NCI-H524 treated with DMSO at 0.1 percent for 48 hours (cell line): ENCODE results near the gene CCNC.

ENCODE experiments used
- DNase-seq: peaks from one replicate; lab custom pipeline; 2025; lab: John Stamatoyannopoulos, UW

CCNC gene

DNA sequence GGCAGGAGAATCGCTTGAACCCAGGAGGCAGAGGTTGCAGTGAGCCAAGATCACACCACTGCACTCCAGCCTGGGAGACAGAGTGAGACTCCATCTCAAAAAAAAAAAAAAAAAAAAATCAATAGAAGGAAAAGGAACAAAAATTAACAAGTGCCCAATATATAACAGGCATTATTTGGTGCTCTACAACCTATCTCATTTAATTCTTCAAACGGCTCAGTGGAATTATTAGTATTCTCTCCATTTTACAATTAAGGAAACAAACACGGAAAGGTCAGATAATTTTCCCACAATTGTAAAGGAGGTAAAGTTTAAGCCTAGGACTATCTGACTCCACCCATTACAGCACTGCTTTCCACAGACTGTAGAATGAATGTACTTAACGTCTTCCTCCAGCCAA, 19.8 kb downstream of the CCNC start:
- DNase-seq: no peak

GRCh38 chr6:99547526-99547925, 20.9 kb downstream of the CCNC start:
- no peak for DNase-seq

DNA sequence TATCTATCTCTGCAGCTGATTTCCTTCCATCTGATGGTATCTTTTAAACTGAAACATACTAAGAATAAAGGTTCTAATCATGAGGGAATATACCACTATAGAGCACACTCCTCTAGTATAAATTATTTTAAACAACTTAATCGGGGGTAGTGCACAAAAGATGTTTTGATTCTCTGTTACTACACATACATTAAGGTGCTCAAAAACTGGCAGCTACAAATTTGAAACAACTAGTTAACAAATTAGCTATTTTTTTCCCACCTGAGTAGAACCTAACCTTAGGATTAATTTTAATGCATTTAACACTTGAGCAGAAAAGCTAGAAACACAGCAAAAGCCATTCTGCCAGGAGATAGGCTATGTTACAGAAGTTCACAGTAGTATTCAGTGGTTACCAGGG, 23.0 kb downstream of the CCNC start:
- DNase-seq: no peak

DNA sequence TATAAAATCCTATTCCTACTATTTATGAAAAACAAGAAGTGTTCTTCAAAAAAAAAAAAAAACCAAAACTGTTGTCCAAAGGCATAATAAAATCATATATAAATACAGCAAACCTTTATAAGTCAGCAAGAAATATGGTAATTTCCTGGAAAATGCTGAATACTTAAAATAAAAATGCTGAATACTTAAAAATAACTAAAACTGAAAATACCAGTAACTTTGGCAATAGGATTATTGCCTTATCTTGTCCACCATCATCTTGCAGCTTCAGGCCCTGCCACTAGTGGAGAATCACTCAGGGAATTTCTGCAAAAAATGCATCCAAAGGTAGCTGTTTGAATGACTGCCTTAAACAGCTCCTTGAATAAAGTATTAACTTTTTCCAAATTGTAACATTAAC, 24.5 kb downstream of the CCNC start:
- no peak for DNase-seq

DNA sequence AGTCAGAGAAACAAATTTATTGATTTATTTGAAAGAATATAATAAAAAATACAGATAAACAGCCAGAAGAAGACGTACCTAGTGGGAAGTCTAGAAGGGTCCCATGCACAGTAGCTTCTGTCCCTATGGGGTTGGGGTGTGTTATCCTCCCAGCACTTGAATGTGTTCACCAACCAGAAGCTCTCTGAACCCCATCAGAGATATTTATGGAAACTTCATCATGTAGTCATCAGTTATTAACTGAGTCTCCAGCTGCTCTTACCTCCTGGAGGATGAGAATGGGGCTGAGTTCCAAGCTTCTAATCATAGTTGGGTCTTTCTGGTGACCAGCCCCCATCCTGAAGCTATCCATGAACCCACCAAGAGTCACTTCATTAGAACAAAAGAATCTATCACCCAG, 37.8 kb downstream of the CCNC start:
- no peak for DNase-seq

DNA sequence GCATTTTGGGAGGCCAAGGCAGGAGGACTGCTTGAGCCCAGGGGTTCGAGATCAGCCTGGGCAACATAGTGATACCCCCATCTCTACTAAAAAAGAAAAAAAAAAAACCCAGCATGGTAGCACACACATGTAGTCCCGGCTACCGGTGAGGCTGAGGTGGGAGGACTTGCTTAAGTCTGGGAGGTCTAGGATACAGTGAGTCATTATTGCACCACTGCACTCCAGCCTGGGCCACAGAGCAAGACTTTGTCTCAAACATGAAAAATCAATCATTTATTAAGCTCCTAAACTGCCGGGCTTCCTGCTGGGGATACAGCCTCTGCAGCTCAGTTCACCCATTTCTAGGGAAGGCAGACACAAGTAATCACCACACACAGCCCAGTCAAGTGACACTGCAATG, 45.9 kb downstream of the CCNC start:
- no peak for DNase-seq

- DNase-seq: no peak
Observed at GRCh38 chr6:99521633-99522151, 46.8 kb downstream of the CCNC start.

DNA sequence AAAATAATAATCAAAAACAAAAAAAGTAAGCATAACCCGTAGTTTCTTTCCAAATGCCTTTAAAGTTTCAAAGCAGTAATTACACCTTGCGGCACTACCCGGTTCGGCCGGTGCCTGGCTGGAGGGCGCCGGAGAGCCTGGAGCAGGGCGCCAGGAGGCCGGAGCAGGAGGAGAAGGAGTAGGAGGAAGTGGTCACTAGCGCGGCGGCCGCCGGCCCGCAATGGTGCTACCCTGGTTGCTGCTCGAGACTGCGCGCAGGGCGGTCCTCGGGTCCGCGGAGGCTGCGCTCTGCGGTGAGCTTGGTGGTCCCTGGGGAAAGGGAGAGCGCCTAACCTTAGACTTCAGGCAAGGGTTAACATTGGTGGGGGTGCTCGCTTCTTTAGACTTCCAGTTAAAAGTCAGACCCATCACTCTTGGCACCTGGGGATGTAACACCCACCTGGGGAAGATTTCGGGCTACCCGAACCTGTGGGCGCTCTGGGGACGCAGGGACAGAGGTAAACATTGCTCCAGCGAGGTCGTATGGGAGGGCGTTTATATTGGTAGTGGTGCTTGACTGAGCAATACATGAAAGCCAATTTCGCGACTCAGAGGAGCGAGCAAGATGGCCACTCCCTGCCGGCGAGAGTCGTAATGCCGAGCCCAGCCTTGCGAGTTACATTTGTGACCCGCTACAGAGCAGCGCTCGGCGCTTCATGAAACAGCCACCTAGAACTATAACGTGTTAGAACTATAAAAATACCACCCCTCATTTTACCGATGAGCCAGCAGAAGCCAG, 47.4 kb downstream of the CCNC start:
- DNase-seq: peak; percentile 21

- no peak for DNase-seq
Observed at GRCh38 chr6:99519446-99519845, 49.0 kb downstream of the CCNC start.

DNA sequence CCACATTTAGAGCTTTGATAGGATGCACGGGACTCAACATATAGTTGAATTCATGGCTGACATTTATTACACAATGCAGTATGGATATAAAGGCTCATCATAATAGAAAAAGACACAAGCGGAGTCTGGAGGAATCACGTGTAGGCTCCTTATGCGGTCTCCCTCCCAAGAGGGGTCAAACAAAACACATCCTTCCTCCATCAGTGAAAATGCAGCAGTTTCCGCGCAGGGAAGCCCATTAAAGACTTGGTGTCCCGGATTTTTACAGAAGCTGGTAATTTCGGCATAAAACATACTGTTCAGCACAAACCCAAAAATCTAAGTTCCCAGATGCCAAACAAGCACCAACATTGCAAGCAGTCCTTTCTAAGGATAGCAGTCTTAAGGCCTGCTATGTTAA, 54.4 kb downstream of the CCNC start:
- no peak for DNase-seq

DNA sequence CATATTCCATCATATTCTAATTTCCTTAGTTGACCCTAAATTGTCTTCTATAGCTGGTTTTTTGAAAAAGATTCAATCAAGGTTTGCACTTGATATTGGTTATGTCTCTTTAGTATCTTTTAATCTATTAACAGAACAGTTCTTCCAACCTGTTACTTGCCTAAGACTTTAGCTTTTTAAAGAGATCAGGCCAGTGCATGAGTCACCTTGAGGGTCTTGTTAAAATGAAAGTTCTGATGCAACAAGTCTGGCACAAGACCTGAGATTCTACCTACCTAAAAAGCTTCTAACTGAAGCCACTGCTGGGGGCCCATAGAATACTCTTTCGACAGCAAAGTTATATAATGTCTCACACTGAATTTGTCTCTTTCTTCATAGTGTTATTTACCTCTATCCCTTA, 56.4 kb downstream of the CCNC start:
- no peak for DNase-seq

DNA sequence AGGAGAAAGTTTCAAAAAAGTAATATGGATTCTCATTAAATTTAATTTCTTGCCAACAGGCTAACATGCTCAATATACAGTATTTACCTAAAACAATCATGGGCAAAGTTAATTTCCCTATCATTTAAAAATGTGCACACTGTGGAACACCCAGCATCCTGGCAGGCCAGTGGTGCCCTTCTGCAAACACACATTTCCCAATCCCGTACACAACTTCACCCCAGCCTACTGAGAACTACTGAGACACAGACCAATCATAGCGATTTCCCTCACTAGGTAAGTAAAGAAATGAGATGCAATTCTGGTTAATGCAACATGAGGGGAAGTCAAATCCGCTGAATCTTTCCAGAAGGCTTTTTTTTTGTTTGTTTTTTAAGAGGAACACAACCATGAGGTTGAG, 60.8 kb downstream of the CCNC start:
- no peak for DNase-seq

GRCh38 chr6:99501762-99502161, 66.7 kb downstream of the CCNC start:
- no peak for DNase-seq

- peak; percentile 66 for DNase-seq
Observed at GRCh38 chr6:99498421-99498820, 70.0 kb downstream of the CCNC start.

DNA sequence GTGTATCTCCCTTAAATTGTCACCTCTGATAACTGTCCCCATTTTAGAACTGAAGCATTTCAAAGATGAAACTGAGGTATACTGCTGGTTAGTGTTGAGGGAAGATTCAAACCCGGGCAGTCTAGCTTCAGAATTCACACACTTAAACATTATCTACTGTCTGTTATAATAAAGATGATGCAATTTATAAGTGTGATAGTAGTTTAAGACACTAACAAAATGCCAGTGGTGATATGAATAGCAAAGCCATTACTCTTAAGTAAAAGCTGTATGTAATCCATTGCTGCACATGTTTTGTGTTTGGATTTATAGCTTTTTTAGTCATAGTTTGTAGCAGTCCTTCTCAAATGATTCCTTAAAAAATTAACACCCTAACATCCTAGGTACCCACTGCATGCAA, 73.0 kb downstream of the CCNC start:
- no peak for DNase-seq
